K562 (cell line): ENCODE data around the gene GLB1L2.

Experiments
- ATF3 ChIP-seq, 2 experiments: fragments of 450-650 bp in 1 of 2; sonication (generic) in 1 of 2; formaldehyde crosslinking in 1 of 2; IDR thresholded peaks in 1 of 2; conservative IDR thresholded peaks in 1 of 2; 2 replicates each; pipeline versions ENCODE4 v1.6.1 to v1.8.1; 2016 to 2023; ENCODE audit warnings: mild to moderate bottlenecking in 2 of 2, moderate library complexity in 2 of 2, inconsistent platforms in 1 of 2, missing genetic modification reagents in 1 of 2
- CTCF ChIP-seq, 3 experiments: IDR thresholded peaks in 2 of 3; conservative IDR thresholded peaks in 1 of 3; 2 replicates each; pipeline ENCODE4 v1.5.1; 2011 to 2012; ENCODE audit warnings: low read length in 3 of 3, mild to moderate bottlenecking in 3 of 3, control low read depth in 2 of 3, improper control_type of control experiment in 1 of 3, inconsistent platforms in 1 of 3, low read depth in 1 of 3, mixed read lengths in 1 of 3, moderate library complexity in 1 of 3; ENCODE audit not compliant: insufficient read depth in 2 of 3
- HOXB6 ChIP-seq: fragments of 250-450 bp; sonication (Bioruptor Pico); IDR thresholded peaks from 2 replicates; pipeline ENCODE4 v1.5.1; 2022; ENCODE audit warnings: mild to moderate bottlenecking, borderline replicate concordance
- MAX ChIP-seq: sonication (generic); formaldehyde crosslinking; IDR thresholded peaks from 2 replicates; pipeline ENCODE4 v1.9.0; 2022; ENCODE audit warnings: mild to moderate bottlenecking, missing genetic modification reagents
- NFE2L1 ChIP-seq: fragments of 450-650 bp; IDR thresholded peaks from 2 replicates; pipeline ENCODE4 v1.6.1; 2016; ENCODE audit warnings: missing genetic modification characterization, low read depth, mild to moderate bottlenecking, missing compliant biosample characterization, moderate library complexity, borderline replicate concordance
- REST ChIP-seq, 2 experiments: fragments of 450-650 bp; formaldehyde crosslinking in 1 of 2; IDR thresholded peaks; 2 replicates each; pipeline versions ENCODE4 v1.4.0 to v1.6.1; 2014 to 2020; ENCODE audit warnings: mild to moderate bottlenecking in 2 of 2, borderline replicate concordance in 1 of 2, low read depth in 1 of 2
- SMAD4 ChIP-seq: fragments of 250-450 bp; sonication (Bioruptor Pico); conservative IDR thresholded peaks from 2 replicates; pipeline ENCODE4 v1.8.0; 2021; ENCODE audit warnings: inconsistent platforms, mild to moderate bottlenecking, moderate library complexity
- SP2 ChIP-seq: IDR thresholded peaks from 2 replicates; pipeline ENCODE4 v1.6.1; 2011; ENCODE audit warnings: mild to moderate bottlenecking, low read depth, low read length, moderate library complexity; ENCODE audit not compliant: poor library complexity, severe bottlenecking; ENCODE audit errors: extremely low read depth
- TAF1 ChIP-seq: IDR thresholded peaks from 2 replicates; pipeline ENCODE4 v1.6.1; 2011; ENCODE audit warnings: mild to moderate bottlenecking, low read length, moderate library complexity; ENCODE audit not compliant: insufficient read depth, control insufficient read depth, severe bottlenecking; ENCODE audit errors: extremely low read depth
- TEAD4 ChIP-seq, 2 experiments: sonication (generic) in 1 of 2; formaldehyde crosslinking in 1 of 2; IDR thresholded peaks; 2 replicates each; pipeline versions ENCODE4 v1.6.1 to v1.8.0; 2012 to 2022; ENCODE audit warnings: borderline replicate concordance in 1 of 2, inconsistent platforms in 1 of 2, low read length in 1 of 2, mild to moderate bottlenecking in 1 of 2, missing genetic modification reagents in 1 of 2
- ZNF584 ChIP-seq: fragments of 200-800 bp; sonication (Bioruptor generic); IDR thresholded peaks from 2 replicates; pipeline ENCODE4 v1.6.1; 2016; ENCODE audit warnings: low read depth, mild to moderate bottlenecking, missing genetic modification characterization, missing compliant biosample characterization
- ZNF589 ChIP-seq: fragments of 200-800 bp; sonication (Bioruptor generic); IDR thresholded peaks from 2 replicates; pipeline ENCODE4 v1.6.1; 2016; ENCODE audit warnings: low read depth, missing genetic modification characterization, missing compliant biosample characterization

- TF ChIP-seq CTCF (IDR thresholded peaks at IDR 0.05 in 2 of 3, conservative IDR thresholded peaks at IDR 0.05 in 1 of 3; ENCODE audit: insufficient read depth in 2 of 3, low read depth in 1 of 3, low read length in 3 of 3), result no peak
- no peak for TF ChIP-seq ZNF584 (CRISPR knock-in tag)
- no peak for TF ChIP-seq ZNF589 (CRISPR knock-in tag)
- TF ChIP-seq ATF3 (IDR thresholded peaks at IDR 0.05), result no peak
- no peak for TF ChIP-seq ATF3 (CRISPR knock-in tag; conservative IDR thresholded peaks at IDR 0.05)
- TF ChIP-seq NFE2L1, result no peak
- no peak for TF ChIP-seq TAF1
- TF ChIP-seq MAX, result no peak
- no peak for TF ChIP-seq SP2
- no peak for TF ChIP-seq HOXB6
- no peak for TF ChIP-seq TEAD4 (IDR thresholded peaks at IDR 0.05; ENCODE audit: low read length)
- no peak for TF ChIP-seq TEAD4 (CRISPR knock-in tag; IDR thresholded peaks at IDR 0.05; ENCODE audit: borderline replicate concordance)
- TF ChIP-seq REST (IDR thresholded peaks at IDR 0.05; ENCODE audit: borderline replicate concordance), result no peak
- TF ChIP-seq REST (CRISPR knock-in tag; IDR thresholded peaks at IDR 0.05; ENCODE audit: low read depth), result no peak
- no peak for TF ChIP-seq SMAD4 (CRISPR knock-in tag)
Measured at GRCh38 chr11:134290646-134291045, 41.1 kb upstream of the GLB1L2 start.
